NCI-H774 (cell line): ENCODE measurements around the gene CMSS1.
"Not testable (repeated sequence)": the region's sequence is repeated elsewhere in the genome, so short reads cannot be mapped to it uniquely, and the experiment has no call there.

Source experiments
- DNase-seq: peaks from one replicate; lab custom pipeline; 2025; lab: John Stamatoyannopoulos, UW

CMSS1 gene

DNA sequence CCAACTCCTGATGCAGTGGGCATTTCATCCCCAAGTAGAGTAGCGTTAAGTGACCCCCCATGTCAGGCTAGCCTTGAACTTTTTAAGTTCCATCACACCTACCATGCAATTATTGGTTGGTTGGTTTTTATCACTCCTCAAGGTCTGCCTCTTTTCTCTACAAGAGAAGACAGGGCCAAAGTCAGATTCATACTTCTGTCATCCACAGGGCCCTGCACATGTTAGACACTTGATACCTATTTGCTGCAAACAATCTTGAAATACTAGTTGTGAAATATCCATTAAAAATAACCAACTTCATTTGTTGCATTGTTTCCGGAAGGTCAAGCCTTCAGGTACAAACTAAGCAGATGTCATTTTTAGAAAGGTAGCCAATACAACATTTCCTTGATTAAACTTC, 1.2 kb downstream of the CMSS1 start:
- no peak for DNase-seq

DNA sequence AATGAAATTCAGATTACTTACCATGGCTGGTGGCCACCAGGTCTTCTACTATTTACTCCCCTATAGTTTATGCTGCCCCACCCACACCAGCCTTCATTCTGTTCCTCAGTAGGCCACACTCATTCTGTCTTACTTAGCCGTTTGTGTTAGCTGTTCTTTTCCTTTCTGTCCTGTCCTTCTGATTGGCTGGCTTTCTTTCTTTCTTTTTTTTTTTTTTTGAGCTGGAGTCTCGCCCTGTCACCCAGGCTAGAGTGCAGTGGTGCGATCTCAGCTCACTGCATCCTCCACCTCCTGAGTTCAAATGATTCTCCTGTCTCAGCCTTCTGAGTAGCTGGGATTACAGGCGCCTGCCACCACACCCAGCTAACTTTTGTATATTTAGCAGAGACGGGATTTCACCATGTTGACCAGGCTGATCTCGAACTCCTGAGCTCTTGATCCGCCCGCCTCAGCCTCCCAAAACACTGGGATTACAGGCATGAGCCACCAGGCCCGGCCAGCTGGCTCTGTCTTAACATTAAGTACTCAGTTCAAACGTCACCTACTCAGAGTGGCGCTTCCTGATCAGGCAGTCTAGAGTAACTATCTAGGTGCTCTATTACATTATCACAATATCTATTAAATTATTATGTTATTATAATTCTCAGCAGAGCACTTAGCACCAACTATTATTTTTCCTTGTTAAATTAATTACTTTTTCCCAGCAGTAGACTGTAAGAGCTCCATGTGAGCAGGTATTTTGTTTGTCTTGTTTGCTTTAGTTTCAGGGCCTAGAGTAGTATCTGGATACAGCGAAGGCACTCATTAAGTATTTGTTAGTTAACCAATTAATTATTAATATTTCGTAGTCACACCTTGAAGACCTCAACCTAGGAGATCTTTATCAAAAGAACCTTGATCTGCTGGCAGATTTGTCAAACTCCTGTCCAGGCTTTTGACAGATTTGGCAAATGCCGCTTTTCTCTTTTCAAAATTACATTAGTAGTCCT, 6.4 kb downstream of the CMSS1 start:
- no peak for DNase-seq

DNA sequence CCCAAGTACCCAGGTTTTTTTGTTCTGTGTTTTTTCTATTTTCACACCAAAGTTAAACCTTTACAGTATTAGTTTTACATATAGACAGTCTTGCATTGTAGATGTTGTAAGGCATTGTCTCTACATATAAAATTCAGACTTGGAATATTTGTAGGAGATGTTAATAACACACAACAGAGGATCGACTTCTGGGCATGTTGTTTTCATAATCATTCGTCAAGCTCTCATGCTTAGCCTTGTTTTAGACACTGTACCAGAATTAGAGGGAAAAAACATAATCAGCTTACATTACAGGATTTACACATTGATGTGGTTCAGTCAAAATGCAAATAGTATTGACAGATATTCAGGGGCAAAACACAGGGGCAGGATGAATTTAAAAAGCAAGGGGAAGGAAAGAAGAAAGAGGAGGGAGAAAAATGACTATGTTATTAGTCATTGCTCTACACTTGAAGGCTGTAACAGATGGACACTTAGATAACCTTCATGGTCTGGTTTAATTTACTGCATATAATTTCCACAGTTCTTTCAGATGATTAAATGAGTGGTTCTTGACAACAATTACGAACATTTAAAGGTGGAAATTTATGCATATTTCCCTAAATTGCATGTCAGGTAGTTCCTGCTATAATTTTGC, 7.5 kb downstream of the CMSS1 start:
- DNase-seq, result no peak

DNA sequence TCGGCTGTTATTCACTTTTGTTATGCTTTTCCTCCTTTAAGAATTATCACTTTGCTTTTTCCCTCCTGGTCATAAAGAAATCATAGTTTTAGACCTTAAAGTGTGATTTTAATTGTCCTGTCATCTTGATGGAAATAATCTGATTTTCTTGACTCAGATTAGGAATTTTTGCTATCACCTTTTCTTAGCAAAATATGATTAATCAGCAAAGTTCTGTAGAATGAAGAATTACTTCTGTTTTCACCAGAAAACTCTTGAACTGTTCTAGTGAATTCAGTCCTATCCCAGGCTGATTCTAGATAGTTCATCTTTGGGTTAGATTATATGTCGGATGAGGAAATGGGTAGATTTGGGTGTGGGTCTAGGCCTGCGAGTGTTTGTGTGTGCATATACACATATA, 12.2 kb downstream of the CMSS1 start:
- no peak for DNase-seq

DNA sequence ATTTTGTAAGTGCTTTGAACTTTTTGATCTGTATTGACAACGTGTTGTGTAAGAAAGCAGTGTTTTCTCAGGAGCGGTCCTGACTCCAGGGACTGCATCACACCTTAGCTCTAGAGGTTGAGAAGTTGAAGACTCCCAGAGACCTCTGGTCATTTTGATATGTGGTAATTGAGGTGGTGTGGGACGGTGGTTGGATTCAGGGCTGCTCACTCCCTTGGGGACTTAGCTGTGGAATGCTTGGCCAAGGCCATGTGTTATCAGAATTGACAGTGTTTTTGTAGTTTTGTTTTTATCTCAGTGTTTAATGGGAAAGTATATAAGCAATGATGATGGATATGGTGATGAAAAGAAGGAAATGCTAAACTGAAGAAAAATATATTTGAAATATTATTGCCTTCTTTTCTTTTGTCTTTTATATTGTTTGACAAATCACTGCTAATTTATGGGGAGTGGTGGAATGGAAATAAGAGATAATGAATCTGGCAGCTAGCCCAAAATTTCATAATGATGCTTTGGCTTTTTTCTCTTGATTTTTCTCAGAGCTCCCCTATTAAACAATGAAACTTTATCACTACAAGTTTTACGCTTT, 16.0 kb downstream of the CMSS1 start:
- no peak for DNase-seq

GRCh38 chr3:99834211-99834957, 16.7 kb downstream of the CMSS1 start:
- DNase-seq, result no peak

GRCh38 chr3:99836681-99837080, 19.0 kb downstream of the CMSS1 start:
- DNase-seq, result no peak

DNA sequence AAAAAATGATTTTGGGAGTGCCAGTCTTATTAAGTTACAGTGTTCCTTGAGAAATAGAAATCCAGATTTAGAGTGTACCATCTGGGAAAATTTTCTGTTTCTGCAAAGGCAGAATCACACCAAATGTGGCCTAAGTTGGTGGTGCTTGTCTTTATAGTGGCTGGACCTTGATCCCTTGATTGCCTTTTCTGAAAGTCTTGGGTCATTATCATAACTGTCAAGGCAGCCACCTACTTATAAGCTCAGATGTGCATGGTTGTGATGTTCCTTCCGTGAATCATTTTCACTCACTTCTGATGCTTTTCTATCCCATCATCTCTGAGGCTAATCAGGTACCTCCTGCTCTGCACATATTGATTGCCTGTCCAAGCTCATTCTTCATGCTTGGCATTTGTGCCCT, 20.1 kb downstream of the CMSS1 start:
- no peak for DNase-seq

DNA sequence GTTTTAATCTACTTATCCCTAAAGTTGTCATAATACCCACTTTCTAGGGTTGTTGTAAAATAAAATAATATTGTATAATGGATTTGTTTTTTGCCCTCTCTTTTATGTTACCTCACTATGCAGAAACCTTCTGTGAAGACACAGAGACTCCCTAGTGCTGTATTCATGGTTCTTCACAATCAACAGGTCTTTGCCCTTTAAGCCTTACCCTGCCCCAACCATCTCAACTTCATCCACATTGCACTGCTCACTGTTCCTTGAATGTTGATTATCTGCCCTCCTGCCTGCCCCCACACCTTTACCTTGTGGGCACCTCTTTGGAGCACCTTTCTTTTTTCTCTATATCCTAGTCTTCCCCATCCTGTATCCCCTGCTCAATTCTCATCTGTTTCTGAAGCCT, 21.1 kb downstream of the CMSS1 start:
- DNase-seq, result no peak

DNA sequence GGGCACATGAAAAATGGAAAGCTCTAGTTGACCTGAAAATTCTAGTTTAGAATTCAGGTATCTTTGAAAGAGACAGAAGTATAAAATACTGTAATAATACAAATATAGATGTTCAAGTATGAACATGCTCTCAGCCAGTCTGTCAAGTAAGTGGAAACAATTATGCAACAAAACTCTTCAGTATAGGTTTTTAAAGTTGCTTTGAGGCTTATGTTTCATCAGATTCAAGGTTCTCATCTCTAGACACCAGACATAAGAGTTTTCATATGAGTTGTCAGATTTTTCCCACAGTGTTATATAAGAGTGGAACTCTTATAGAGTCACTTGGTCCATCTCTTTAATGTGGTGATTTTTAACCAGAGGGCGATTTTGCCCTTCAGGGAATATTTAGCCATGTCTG, 22.0 kb downstream of the CMSS1 start:
- DNase-seq, result no peak

DNA sequence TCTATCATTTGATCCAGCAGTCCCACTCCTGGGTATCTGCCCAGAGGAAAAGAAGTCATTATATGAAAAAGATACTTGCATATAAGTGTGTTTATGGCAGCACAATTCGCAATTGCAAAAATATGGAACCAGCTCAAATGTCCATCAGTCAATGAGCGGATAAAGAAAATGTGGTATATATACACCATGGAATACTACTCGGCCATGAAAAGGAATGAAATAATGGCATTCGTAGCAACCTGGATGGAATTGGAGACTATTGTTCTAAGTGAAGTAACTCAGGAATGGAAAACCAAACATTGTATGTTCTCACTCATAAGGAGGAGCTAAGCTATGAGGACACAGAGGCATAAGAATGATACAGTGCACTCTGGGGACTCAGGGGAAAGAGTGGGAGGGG, 24.3 kb downstream of the CMSS1 start:
- DNase-seq, result not testable (repeated sequence)

DNA sequence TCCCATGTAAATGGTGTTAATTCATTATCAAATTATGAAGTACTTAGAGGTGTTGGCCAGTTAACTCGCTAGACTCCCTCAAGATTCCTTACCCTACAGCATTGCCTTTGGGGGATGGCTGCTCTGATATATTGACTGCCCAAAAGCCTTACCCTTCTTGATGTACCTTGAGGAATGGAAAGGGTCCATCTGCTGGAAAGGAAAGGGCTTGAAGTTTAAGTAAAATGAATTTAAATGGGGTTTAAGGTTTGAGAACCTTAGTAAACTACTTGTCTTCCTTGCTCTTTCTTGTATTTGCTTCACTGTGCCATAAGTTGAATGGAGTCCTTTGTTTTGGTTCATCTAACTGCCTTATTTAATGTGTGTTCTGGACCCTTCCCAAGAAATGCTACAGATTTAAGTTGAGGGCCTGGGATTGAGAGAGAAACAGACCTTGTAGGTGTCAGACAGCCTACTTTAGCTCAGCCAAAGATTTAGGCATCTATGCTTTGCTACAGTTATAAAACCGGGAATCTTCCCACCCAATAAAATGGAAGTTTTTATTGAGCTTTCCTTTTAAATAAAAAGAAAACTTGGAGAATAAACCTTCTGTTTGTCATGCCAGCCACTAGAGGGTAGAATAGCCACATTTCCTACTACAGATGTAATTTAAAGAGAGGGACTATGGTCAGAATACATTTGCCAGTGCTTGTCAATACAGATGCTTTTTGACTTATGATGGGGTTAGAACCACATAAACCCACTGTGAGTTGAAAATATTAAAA, 25.3 kb downstream of the CMSS1 start:
- DNase-seq, result peak; percentile 48

DNA sequence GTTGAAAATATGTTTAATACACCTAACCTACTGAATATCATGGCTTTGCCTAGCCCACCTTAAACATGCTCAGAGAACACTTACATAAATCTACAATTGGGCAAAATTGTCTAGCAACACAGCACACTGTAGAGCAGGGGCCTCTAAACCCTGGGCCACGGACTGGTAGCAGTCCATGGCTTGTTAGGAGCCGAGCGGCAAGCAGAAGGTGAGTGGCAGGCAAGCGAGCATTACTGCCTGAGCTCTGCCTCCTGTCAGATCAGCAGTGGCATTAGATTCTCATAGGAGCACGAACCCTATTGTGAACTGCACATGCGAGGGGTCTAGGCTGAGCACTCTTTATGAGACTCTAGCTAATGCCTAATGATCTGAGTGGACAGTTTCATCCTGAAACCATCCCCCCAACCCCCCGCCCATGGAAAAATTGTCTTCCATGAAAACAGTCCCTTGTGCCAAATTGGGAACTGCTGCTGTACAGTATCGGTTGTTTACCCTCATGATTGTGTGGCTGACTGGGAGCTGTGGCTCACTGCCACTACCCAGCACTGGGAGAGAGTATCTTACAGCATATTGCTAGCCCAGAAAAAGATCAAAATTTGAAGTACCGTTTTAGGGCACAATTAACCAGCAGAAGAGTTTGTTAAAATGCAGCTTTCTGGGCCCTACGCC, 26.1 kb downstream of the CMSS1 start:
- no peak for DNase-seq

- no peak for DNase-seq
Observed at GRCh38 chr3:99845331-99845730, 27.7 kb downstream of the CMSS1 start.

DNA sequence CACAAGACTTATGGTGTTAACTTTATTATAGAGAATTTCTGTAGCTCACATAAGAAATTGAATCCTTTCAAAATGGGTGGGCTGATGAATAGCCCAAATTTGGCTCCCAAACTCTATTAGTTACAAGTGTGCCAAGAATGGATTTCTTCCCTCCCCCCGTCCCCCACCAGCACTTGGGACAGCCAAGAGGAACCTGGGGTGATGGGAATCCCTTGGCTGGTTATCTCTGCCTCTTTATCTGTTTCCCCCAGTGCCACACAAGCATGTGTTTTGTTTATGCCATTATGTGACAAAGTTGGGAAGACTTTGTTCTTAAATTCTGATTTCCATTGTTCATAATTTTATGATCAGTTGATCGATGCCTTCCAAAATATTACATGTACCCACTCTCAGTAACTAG, 28.3 kb downstream of the CMSS1 start:
- no peak for DNase-seq

- peak; percentile 24 for DNase-seq
Observed at GRCh38 chr3:99846477-99847160, 29.0 kb downstream of the CMSS1 start.

- DNase-seq, result no peak
Observed at GRCh38 chr3:99848433-99848832, 30.8 kb downstream of the CMSS1 start.

DNA sequence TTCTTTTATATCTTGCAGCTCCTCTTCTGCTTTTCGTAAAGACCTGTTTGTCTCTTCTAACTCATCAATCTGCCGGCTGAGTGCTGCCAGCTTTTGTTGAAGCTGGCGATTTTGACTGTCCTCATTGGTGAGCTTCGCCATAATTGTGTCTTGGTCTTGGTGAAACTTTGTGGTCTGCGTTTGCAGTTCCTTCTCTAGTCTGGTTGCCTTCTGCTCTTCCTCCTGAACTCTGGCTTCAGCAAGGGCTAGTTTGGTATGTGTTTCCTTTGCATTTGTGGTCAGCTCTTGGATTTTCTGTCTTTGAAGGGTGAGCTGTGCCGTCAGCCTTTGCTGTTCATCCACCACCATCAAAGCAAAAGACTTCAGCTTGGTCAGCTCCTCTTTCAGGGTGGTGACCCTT, 32.9 kb downstream of the CMSS1 start:
- DNase-seq, result no peak

- DNase-seq, result no peak
Observed at GRCh38 chr3:99851955-99852354, 34.3 kb downstream of the CMSS1 start.

DNA sequence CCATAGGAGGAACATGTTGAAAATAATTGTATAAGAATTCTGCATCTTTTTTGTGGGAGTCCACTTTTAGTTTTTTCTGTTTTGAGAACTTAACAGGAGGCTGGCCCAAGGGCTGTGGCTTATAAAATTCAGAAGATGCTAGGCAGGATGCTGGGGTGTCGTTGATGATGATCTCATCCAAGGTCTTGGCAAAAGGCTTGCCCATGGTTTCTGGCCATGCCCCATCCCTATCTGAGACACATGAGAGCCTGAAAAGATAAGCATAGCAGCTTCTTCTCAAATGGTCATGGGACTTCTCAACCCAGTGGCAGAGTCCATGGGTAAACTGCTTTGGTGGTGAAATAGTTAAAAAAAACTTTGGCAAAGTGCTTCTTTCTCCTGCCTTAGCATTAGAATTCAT, 35.2 kb downstream of the CMSS1 start:
- DNase-seq, result no peak
